GM18870 (cell line): Measurements from ENCODE around the gene PCDHB14.
"Not testable (repeated sequence)": the region's sequence is repeated elsewhere in the genome, so short reads cannot be mapped to it uniquely, and the experiment has no call there.

Experiments
- ATAC-seq: cut with Tn5 transposase; IDR thresholded peaks from one replicate; pipeline ENCODE4 v1.9.1; 2021; ENCODE audit warnings: moderate library complexity; ENCODE audit not compliant: unreplicated experiment

The PCDHB14 gene

DNA sequence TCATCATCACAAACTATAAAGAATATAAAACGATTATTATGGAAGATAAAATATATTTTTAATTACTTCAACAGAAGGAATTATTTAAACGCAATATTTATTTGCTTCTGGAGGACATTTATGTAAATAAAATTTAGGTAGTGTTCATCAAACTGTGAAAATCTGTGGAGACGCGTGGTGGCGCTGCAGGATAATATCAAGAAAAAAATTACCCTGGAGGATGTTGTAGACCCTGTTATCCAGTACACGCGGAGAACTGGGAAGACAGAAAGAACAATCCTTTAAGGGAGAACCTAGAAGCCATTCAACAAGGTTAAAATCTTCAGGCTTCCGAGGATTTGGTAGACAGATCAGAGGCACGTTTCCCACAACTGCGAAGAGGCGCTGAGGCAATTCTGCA lies 14.7 kb upstream of the PCDHB14 start, which contains the start of gene PCDHB12:
TSS of gene PCDHB12 (plus strand) at position 242 of the 400 bp plus-strand sequence. CDS start 189 bp downstream, outside the sequence.
- ATAC-seq = no peak

GRCh38 chr5:141210281-141210680 lies 12.9 kb upstream of the PCDHB14 start:
- not testable (repeated sequence) for ATAC-seq

DNA sequence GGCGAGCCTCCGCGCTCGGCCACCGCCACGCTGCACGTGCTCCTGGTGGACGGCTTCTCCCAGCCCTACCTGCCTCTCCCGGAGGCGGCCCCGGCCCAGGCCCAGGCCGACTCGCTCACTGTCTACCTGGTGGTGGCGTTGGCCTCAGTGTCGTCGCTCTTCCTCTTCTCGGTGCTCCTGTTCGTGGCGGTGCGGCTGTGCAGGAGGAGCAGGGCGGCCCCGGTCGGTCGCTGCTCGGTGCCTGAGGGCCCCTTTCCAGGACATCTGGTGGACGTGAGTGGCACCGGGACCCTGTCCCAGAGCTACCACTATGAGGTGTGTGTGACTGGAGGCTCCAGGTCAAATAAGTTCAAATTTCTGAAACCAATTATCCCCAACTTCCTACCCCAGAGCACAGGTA lies 12.3 kb upstream of the PCDHB14 start:
- ATAC-seq = not testable (repeated sequence)

- not testable (repeated sequence) for ATAC-seq
Observed at GRCh38 chr5:141213656-141214339, 9.3 kb upstream of the PCDHB14 start, which contains the start of gene PCDHB13. Gene PCDHB13, plus strand, starts transcription at chr5:141213919. Its CDS starts 205 bp downstream, at chr5:141214124.

DNA sequence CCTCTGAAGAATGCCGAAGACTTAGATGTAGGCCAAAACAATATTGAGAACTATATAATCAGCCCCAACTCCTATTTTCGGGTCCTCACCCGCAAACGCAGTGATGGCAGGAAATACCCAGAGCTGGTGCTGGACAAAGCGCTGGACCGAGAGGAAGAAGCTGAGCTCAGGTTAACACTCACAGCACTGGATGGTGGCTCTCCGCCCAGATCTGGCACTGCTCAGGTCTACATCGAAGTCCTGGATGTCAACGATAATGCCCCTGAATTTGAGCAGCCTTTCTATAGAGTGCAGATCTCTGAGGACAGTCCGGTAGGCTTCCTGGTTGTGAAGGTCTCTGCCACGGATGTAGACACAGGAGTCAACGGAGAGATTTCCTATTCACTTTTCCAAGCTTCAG lies 8.6 kb upstream of the PCDHB14 start:
- ATAC-seq = not testable (repeated sequence)

DNA sequence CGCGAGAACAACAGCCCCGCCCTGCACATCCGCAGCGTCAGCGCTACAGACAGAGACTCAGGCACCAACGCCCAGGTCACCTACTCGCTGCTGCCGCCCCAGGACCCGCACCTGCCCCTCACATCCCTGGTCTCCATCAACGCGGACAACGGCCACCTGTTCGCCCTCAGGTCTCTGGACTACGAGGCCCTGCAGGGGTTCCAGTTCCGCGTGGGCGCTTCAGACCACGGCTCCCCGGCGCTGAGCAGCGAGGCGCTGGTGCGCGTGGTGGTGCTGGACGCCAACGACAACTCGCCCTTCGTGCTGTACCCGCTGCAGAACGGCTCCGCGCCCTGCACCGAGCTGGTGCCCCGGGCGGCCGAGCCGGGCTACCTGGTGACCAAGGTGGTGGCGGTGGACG lies 7.6 kb upstream of the PCDHB14 start:
- not testable (repeated sequence) for ATAC-seq

DNA sequence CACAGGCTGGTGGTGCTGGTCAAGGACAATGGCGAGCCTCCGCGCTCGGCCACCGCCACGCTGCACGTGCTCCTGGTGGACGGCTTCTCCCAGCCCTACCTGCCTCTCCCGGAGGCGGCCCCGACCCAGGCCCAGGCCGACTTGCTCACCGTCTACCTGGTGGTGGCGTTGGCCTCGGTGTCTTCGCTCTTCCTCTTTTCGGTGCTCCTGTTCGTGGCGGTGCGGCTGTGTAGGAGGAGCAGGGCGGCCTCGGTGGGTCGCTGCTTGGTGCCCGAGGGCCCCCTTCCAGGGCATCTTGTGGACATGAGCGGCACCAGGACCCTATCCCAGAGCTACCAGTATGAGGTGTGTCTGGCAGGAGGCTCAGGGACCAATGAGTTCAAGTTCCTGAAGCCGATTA lies 7.1 kb upstream of the PCDHB14 start:
- not testable (repeated sequence) for ATAC-seq

DNA sequence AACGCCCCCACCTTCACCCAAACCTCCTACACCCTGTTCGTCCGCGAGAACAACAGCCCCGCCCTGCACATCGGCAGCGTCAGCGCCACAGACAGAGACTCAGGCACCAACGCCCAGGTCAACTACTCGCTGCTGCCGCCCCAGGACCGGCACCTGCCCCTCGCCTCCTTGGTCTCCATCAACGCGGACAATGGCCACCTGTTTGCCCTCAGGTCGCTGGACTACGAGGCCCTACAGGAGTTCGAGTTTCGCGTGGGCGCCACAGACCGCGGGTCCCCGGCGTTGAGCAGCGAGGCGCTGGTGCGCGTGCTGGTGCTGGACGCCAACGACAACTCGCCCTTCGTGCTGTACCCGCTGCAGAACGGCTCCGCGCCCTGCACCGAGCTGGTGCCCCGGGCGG lies 1.7 kb downstream of the PCDHB14 start:
- not testable (repeated sequence) for ATAC-seq

- not testable (repeated sequence) for ATAC-seq
Observed at GRCh38 chr5:141225421-141225820, 2.3 kb downstream of the PCDHB14 start.

GRCh38 chr5:141234109-141234667 lies 11.0 kb downstream of the PCDHB14 start:
- no peak for ATAC-seq

DNA sequence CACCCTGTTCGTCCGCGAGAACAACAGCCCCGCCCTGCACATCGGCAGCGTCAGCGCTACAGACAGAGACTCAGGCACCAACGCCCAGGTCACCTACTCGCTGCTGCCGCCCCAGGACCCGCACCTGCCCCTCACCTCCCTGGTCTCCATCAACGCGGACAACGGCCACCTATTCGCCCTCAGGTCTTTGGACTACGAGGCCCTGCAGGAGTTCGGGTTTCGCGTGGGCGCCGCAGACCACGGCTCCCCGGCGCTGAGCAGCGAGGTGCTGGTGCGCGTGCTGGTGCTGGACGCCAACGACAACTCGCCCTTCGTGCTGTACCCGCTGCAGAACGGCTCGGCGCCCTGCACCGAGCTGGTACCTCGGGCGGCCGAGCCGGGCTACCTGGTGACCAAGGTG lies 12.8 kb downstream of the PCDHB14 start:
- not testable (repeated sequence) for ATAC-seq

DNA sequence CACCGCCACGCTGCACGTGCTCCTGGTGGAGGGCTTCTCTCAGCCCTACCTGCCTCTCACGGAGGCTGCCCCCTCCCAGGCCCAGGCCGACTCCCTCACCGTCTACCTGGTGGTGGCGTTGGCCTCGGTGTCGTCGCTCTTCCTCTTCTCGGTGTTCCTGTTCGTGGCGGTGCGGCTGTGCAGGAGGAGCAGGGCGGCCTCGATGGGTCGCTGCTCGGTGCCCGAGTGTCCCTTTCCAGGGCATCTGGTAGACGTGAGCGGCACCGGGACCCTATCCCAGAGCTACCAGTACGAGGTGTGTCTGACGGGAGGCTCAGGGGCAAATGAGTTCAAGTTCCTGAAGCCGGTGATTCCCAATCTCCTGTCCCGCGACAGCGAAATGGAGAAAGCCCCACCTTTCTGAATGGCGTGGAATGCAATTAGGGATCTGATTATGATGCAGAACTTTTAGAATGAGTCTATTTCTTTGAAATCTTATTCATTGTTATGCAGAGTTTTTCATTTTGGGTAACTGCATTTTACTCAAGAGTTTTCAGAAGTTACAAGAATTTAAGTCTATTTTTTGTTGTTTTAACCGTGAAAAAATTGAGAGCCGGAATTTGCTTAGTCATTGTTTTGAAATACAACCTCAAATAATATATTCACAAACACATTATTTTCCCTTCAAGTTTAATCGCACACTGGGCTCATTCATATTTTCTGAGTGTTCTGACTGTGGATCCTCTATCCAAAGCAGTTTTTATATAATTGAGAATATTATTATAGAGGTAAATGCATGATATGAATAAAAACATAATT lies 13.6 kb downstream of the PCDHB14 start:
- ATAC-seq = no peak

- no peak for ATAC-seq
Observed at GRCh38 chr5:141241496-141241895, 18.4 kb downstream of the PCDHB14 start.

DNA sequence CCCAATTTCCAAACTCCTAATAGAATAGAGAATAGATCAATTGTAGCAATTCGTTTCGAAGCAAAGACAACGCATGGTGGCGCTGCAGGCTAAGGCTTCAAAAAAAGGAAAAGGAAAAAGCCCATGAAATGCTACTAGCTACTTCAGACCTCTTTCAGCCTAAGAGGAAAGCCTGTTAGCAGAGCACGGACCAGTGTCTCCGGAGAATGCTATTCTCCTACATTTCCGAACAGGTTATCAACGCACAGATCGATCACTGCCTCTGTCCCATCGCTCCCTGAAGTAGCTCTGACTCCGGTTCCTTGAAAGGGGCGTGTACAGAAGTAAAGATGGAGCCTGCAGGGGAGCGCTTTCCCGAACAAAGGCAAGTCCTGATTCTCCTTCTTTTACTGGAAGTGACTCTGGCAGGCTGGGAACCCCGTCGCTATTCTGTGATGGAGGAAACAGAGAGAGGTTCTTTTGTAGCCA lies 22.1 kb downstream of the PCDHB14 start, which contains the start of gene PCDHB15:
TSS of gene PCDHB15 (plus strand) at position 146 of the 468 bp plus-strand sequence. CDS start at position 330, 184 bp downstream.
- no peak for ATAC-seq

GRCh38 chr5:141246971-141247370 lies 23.8 kb downstream of the PCDHB14 start:
- not testable (repeated sequence) for ATAC-seq

GRCh38 chr5:141247434-141247833 lies 24.3 kb downstream of the PCDHB14 start:
- ATAC-seq = not testable (repeated sequence)

- ATAC-seq = no peak
Observed at GRCh38 chr5:141250576-141250975, 27.4 kb downstream of the PCDHB14 start.

DNA sequence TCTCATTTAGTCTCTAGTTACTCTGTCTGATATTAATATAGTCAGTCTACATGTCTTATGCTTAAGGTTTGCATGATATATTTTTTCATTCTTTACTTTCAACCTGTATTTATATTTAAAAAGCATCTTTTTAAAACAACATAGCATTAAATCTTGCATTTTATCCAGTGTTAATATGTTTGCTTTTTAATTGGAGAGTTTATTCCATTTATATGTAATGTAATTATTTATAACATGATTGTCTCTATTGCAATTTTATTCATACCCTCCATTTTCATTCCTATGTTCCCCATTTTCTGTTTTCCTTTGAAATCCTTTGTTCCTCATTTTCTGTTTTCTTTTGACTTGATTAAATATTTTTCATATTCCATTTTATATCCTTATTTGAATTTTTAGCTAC lies 35.3 kb downstream of the PCDHB14 start:
- no peak for ATAC-seq

DNA sequence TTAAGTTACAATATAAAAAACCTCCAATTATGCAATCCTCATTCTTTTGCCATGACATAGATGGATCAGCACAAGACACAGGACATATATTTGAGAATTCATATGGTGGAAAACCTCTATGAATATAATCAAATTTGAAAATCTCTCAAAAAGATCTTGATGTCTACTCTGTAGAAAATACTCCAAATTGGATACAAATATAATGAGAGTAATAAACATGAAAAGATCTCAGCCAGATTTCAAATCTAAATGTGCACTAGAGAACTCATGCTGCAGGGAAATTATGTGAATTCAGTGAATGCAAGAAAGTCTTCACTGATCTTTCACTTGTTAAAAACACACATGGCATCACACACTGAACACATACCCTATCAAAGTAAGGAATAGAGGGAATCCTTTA lies 35.8 kb downstream of the PCDHB14 start:
- ATAC-seq = no peak

GRCh38 chr5:141260458-141261237 lies 37.5 kb downstream of the PCDHB14 start:
- ATAC-seq = no peak

- ATAC-seq = no peak
Observed at GRCh38 chr5:141261238-141261546, 38.0 kb downstream of the PCDHB14 start.
